GM13977 (cell line): ENCODE measurements around the gene BTC.

Source experiments
- DNase-seq: peaks from one replicate; pipeline ENCODE4 v3.0.0; 2012; ENCODE audit warnings: low spot score
- CTCF ChIP-seq: IDR thresholded peaks from 2 replicates; pipeline ENCODE4 v1.5.1; 2012; ENCODE audit warnings: mild to moderate bottlenecking, control low read depth; ENCODE audit not compliant: insufficient read depth; ENCODE audit errors: extremely low read depth, missing control alignments
- in situ Hi-C: fragments of 300-500 bp; cut with MboI; formaldehyde crosslinking; loops from one replicate; pipeline ENCODE4 v1.12.0; 2022; ENCODE audit warnings: low sequenced_read_pairs, low pct_unique_long_range_greater_than_20kb, mixed read lengths, inconsistent platforms; ENCODE audit not compliant: unreplicated experiment

BTC gene

GRCh38 chr4:74768857-74769525 is 25.3 kb downstream of the BTC start:
- no peak for DNase-seq
- TF ChIP-seq CTCF: no peak
- in situ Hi-C loops: no loop called here

GRCh38 chr4:74764119-74764518 is 30.2 kb downstream of the BTC start:
- TF ChIP-seq CTCF: no peak
- no peak for DNase-seq
- in situ Hi-C loops: no loop called here

- in situ Hi-C loops: no loop called here
- DNase-seq: no peak
- TF ChIP-seq CTCF: no peak
Measured at GRCh38 chr4:74758551-74759145, 35.7 kb downstream of the BTC start.

GRCh38 chr4:74757136-74757535 is 37.2 kb downstream of the BTC start:
- in situ Hi-C loops: no loop called here
- DNase-seq: no peak
- no peak for TF ChIP-seq CTCF

GRCh38 chr4:74755486-74755885 is 38.8 kb downstream of the BTC start:
- no peak for TF ChIP-seq CTCF
- in situ Hi-C loops: no loop called here
- DNase-seq: no peak

GRCh38 chr4:74754218-74754617 is 40.1 kb downstream of the BTC start:
- no peak for TF ChIP-seq CTCF
- in situ Hi-C loops: no loop called here
- peak; percentile 12 for DNase-seq
